Measurements from ENCODE around the gene TMOD1. TPM values are rescaled to one million over a fixed set of nuclear protein-coding genes. Genes with fewer than 3 reads are reported as not detected.

The TMOD1 gene
- total and polyA plus RNA-seq, 4 donors = 9.2 to 20.0 (median 14.1) TPM

GRCh38 chr9:97535771-97536170, 34.3 kb downstream of the TMOD1 start:
- Histone ChIP-seq H3K9ac (ENCODE audit: low read depth in 1 of 2, low read length in 2 of 2) (no peak overlapping the region), H3K9me3 (ENCODE audit: control insufficient read depth in 4 of 4, low read length in 3 of 4) (no peaks in the 10 kb centered on the region), H3K4me3 (ENCODE audit: low read depth in 1 of 3, low read length in 3 of 3) (no peak overlapping the region), H3K27me3 (ENCODE audit: control insufficient read depth in 4 of 4, insufficient read depth in 4 of 4, low read length in 3 of 4) (no peaks in the 10 kb centered on the region), H3K36me3 (ENCODE audit: control insufficient read depth in 4 of 4, insufficient read depth in 3 of 4, low read depth in 1 of 4, low read length in 3 of 4) (no peaks in the 10 kb centered on the region), H3K4me1 (ENCODE audit: control insufficient read depth in 4 of 4, insufficient read depth in 4 of 4, low read length in 3 of 4) (no peaks in the 10 kb centered on the region), H3K27ac (ENCODE audit: low read depth in 1 of 2, low read length in 2 of 2) (no peak overlapping the region)
- 91% methylated on average over 5 of the region's 5 CpGs for WGBS
- no peak for DNase-seq (ENCODE audit: low spot score)
- TF ChIP-seq FOXA1 (IDR thresholded peaks at IDR 0.05) = no peak
- TF ChIP-seq RXRA (IDR thresholded peaks at IDR 0.05) = no peak
- no peak for TF ChIP-seq EGR1 (IDR thresholded peaks at IDR 0.05; ENCODE audit: low read depth in 2 of 2)

GRCh38 chr9:97536480-97536879, 35.0 kb downstream of the TMOD1 start:
- Histone ChIP-seq H3K4me3 (ENCODE audit: low read depth in 1 of 3, low read length in 3 of 3) (no peak overlapping the region), H3K9ac (ENCODE audit: low read depth in 1 of 2, low read length in 2 of 2) (no peak overlapping the region), H3K4me1 (ENCODE audit: control insufficient read depth in 4 of 4, insufficient read depth in 4 of 4, low read length in 3 of 4) (no peaks in the 10 kb centered on the region), H3K27me3 (ENCODE audit: control insufficient read depth in 4 of 4, insufficient read depth in 4 of 4, low read length in 3 of 4) (no peaks in the 10 kb centered on the region), H3K9me3 (ENCODE audit: control insufficient read depth in 4 of 4, low read length in 3 of 4) (no peaks in the 10 kb centered on the region), H3K27ac (ENCODE audit: low read depth in 1 of 2, low read length in 2 of 2) (no peak overlapping the region), H3K36me3 (ENCODE audit: control insufficient read depth in 4 of 4, insufficient read depth in 3 of 4, low read depth in 1 of 4, low read length in 3 of 4) (no peaks in the 10 kb centered on the region)
- DNase-seq (ENCODE audit: low spot score) = no peak
- WGBS = 92% methylated on average over 9 of the region's 9 CpGs
- TF ChIP-seq, protein P1, sequence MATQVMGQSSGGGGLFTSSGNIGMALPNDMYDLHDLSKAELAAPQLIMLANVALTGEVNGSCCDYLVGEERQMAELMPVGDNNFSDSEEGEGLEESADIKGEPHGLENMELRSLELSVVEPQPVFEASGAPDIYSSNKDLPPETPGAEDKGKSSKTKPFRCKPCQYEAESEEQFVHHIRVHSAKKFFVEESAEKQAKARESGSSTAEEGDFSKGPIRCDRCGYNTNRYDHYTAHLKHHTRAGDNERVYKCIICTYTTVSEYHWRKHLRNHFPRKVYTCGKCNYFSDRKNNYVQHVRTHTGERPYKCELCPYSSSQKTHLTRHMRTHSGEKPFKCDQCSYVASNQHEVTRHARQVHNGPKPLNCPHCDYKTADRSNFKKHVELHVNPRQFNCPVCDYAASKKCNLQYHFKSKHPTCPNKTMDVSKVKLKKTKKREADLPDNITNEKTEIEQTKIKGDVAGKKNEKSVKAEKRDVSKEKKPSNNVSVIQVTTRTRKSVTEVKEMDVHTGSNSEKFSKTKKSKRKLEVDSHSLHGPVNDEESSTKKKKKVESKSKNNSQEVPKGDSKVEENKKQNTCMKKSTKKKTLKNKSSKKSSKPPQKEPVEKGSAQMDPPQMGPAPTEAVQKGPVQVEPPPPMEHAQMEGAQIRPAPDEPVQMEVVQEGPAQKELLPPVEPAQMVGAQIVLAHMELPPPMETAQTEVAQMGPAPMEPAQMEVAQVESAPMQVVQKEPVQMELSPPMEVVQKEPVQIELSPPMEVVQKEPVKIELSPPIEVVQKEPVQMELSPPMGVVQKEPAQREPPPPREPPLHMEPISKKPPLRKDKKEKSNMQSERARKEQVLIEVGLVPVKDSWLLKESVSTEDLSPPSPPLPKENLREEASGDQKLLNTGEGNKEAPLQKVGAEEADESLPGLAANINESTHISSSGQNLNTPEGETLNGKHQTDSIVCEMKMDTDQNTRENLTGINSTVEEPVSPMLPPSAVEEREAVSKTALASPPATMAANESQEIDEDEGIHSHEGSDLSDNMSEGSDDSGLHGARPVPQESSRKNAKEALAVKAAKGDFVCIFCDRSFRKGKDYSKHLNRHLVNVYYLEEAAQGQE (IDR thresholded peaks at IDR 0.05) = no peak
- TF ChIP-seq EGR1 (IDR thresholded peaks at IDR 0.05; ENCODE audit: low read depth in 2 of 2) (no peak), SP1 (IDR thresholded peaks at IDR 0.05) (no peak), HNF4A (conservative IDR thresholded peaks at IDR 0.05) (no peak), TAF1 (conservative IDR thresholded peaks at IDR 0.05) (no peak), JUND (IDR thresholded peaks at IDR 0.05) (no peak), HNF4G (IDR thresholded peaks at IDR 0.05) (no peak), YY1 (IDR thresholded peaks at IDR 0.05) (no peak)
- TF ChIP-seq, protein P2, sequence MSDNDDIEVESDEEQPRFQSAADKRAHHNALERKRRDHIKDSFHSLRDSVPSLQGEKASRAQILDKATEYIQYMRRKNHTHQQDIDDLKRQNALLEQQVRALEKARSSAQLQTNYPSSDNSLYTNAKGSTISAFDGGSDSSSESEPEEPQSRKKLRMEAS (IDR thresholded peaks at IDR 0.05) = no peak
- TF ChIP-seq, protein P3, sequence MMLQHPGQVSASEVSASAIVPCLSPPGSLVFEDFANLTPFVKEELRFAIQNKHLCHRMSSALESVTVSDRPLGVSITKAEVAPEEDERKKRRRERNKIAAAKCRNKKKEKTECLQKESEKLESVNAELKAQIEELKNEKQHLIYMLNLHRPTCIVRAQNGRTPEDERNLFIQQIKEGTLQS (IDR thresholded peaks at IDR 0.05) = no peak
- TF ChIP-seq, protein P4, sequence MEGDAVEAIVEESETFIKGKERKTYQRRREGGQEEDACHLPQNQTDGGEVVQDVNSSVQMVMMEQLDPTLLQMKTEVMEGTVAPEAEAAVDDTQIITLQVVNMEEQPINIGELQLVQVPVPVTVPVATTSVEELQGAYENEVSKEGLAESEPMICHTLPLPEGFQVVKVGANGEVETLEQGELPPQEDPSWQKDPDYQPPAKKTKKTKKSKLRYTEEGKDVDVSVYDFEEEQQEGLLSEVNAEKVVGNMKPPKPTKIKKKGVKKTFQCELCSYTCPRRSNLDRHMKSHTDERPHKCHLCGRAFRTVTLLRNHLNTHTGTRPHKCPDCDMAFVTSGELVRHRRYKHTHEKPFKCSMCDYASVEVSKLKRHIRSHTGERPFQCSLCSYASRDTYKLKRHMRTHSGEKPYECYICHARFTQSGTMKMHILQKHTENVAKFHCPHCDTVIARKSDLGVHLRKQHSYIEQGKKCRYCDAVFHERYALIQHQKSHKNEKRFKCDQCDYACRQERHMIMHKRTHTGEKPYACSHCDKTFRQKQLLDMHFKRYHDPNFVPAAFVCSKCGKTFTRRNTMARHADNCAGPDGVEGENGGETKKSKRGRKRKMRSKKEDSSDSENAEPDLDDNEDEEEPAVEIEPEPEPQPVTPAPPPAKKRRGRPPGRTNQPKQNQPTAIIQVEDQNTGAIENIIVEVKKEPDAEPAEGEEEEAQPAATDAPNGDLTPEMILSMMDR (IDR thresholded peaks at IDR 0.05; ENCODE audit: low read depth, low read length, missing input control) = no peak

DNA sequence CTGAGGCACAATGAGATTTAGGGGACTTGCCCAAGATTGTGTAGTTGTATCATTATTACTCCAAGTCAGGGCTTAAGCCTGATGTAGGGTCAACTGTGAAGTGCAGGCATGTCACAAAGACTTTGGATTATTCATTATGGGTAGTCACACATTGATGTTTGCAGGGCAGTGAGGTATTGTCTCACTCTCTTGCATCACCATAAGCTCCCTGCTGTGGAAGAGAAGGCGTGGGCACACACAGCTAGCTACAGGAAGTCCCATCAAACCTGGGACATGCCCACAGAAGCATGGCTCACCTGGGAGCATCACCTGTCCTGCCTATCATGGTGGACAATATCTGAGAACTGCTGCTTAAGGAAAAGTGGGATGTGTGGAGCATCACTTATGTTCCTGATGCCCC, 42.1 kb downstream of the TMOD1 start:
- no peaks in the 10 kb centered on the region for H3K27me3 ChIP-seq (ENCODE audit: control insufficient read depth in 4 of 4, insufficient read depth in 4 of 4, low read length in 3 of 4)
- H3K36me3 ChIP-seq (ENCODE audit: control insufficient read depth in 4 of 4, insufficient read depth in 3 of 4, low read depth in 1 of 4, low read length in 3 of 4) = peaks cover 0 to 4% (median 0%) of the 10 kb centered on the region in 4 donors
- no peaks in the 10 kb centered on the region for H3K9me3 ChIP-seq (ENCODE audit: control insufficient read depth in 4 of 4, low read length in 3 of 4)
- no peaks in the 10 kb centered on the region for H3K4me1 ChIP-seq (ENCODE audit: control insufficient read depth in 4 of 4, insufficient read depth in 4 of 4, low read length in 3 of 4)
- DNase-seq (ENCODE audit: low spot score) = no peak
- no peak overlapping the region for H3K4me3 ChIP-seq (ENCODE audit: low read depth in 1 of 3, low read length in 3 of 3)
- WGBS = 92% methylated on average over 1 of the region's 1 CpG
- H3K27ac ChIP-seq (ENCODE audit: low read depth in 1 of 2, low read length in 2 of 2) = no peak overlapping the region
- no peak overlapping the region for H3K9ac ChIP-seq (ENCODE audit: low read depth in 1 of 2, low read length in 2 of 2)
- TF ChIP-seq FOXA2 (IDR thresholded peaks at IDR 0.05) (no peak), RAD21 (IDR thresholded peaks at IDR 0.05) (no peak), GABPA (IDR thresholded peaks at IDR 0.05 in 1 of 2, conservative IDR thresholded peaks at IDR 0.05 in 1 of 2) (no peak), YY1 (IDR thresholded peaks at IDR 0.05) (no peak), TAF1 (conservative IDR thresholded peaks at IDR 0.05) (no peak), ZBTB33 (IDR thresholded peaks at IDR 0.05) (no peak)
- TF ChIP-seq, protein P1 (IDR thresholded peaks at IDR 0.05) = no peak
- TF ChIP-seq, protein P2 (IDR thresholded peaks at IDR 0.05) = no peak
